ENCODE data around the gene CHMP3.

CHMP3 gene

GRCh38 chr2:86461042-86461743 lies 102.0 kb downstream of the CHMP3 start:
- DNase-seq: no peak

DNA sequence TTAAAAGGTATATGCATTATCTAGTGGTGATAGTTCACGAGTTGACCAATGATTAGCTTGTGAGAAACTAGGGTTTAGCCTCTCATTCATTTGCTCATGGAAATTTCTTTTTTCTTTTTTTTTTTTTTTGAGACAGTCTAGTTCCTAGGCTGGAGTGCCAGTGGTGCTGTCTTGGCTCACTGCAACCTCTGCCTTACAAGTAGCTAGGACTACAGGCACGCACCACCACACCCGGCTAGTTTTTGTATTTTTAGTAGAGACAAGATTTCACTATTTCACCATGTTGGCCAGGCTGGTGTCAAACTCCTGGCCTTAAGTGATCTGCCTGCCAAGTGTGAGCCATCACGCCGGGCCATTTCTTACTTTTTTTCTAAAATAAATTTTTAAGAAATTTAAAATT lies 108.1 kb downstream of the CHMP3 start:
- DNase-seq: no peak

DNA sequence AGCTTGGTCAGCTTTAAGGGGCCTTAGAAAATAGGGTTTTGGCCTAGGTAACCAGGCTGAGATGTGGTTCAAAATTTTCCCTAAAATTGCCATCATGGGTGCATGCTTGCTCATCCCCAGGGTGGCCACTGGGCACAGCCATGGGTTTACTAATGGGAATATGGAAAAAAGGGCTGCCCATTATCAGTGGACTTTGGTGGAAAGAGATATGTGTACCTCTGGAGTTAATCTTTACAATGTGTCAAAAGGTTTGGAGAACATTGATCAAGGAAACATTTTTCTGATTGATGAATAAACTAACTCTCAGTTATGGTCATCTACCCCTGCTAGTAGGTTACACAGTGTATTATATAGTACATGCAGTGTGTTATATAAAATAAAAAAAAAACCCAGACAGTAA lies 109.0 kb downstream of the CHMP3 start:
- no peak for DNase-seq

DNA sequence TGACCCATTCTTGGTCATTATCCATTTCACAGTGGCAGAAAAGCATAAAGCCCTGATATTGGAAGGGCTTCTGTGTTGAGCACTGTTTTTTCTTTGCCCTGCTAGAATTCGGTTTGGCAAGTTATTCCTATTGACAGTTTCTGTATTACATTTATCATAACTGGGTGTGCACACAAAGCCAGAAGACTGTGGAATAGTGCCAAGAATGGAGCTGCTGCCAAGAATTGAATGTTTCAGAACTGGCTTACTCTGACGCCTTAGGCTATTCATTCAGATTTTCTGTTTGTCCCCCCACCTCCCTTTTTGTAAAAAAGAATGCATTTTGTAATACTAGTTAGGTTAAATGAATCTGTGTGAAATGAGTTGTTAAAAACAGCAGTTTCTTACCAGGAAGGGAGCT lies 109.4 kb downstream of the CHMP3 start:
- DNase-seq: no peak

Measured in activated CD4-positive, alpha-beta T cell treated with anti-CD3 and anti-CD28 coated beads, Interleukin-10, Interleukin-2, amounts not matched to agents 100 ng/mL and 50 ng/mL, durations not matched to agents 16 hours and 8 hours (primary cell).